ENCODE data around the gene FHOD3. TPM values are rescaled to one million over a fixed set of nuclear protein-coding genes. Genes with fewer than 3 reads are reported as not detected.

The FHOD3 gene
- total RNA-seq, 1 experiment from 2014 or later, result 18.1 TPM

DNA sequence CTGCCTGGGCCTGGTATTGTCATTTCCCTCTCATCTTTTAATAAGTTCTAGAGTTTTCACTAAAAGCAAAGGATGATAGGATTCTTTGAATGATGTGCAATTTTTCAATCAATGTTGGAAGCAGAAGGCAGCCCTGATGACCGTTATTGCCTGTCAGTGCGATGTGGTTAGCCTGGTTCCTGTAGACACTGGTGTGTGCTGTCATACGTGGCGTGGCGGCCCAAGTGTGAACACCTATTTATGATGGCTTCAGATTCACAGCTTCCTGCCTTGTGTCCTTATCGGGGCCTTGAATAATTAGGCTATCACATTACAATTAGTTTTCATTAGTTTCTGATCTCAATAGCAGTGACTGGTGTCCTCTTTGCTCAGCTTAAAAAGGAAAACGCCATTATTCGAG lies 312.7 kb downstream of the FHOD3 start:
- no peaks in the 10 kb centered on the region for H3K9me3 ChIP-seq (ENCODE audit: low read length)
- no peaks in the 10 kb centered on the region for H3K36me3 ChIP-seq (ENCODE audit: low read depth, low read length)
- TF ChIP-seq, protein P1, sequence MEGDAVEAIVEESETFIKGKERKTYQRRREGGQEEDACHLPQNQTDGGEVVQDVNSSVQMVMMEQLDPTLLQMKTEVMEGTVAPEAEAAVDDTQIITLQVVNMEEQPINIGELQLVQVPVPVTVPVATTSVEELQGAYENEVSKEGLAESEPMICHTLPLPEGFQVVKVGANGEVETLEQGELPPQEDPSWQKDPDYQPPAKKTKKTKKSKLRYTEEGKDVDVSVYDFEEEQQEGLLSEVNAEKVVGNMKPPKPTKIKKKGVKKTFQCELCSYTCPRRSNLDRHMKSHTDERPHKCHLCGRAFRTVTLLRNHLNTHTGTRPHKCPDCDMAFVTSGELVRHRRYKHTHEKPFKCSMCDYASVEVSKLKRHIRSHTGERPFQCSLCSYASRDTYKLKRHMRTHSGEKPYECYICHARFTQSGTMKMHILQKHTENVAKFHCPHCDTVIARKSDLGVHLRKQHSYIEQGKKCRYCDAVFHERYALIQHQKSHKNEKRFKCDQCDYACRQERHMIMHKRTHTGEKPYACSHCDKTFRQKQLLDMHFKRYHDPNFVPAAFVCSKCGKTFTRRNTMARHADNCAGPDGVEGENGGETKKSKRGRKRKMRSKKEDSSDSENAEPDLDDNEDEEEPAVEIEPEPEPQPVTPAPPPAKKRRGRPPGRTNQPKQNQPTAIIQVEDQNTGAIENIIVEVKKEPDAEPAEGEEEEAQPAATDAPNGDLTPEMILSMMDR (conservative IDR thresholded peaks at IDR 0.05; ENCODE audit: low read depth, low read length), result no peak
- TF ChIP-seq EZH2phosphoT487 (IDR thresholded peaks at IDR 0.05; ENCODE audit: borderline replicate concordance, low read length) (no peak), EZH2 (IDR thresholded peaks at IDR 0.05; ENCODE audit: low read length, unreplicated experiment) (no peak)
- no TSS peak for BruUV-seq (replicated peaks)
- no peaks in the 10 kb centered on the region for H3F3A ChIP-seq (ENCODE audit: low read length, unreplicated experiment)
- intact Hi-C loops (cut with micrococcal nuclease), result no loop called here
- no peaks in the 10 kb centered on the region for H3K4me1 ChIP-seq (ENCODE audit: insufficient read depth, low read length)
- H3K4me3 ChIP-seq (ENCODE audit: low read length), result no peak overlapping the region
- H3K9me2 ChIP-seq (replicated peaks; ENCODE audit: low read length), result no peaks in the 10 kb centered on the region
- H3K4me2 ChIP-seq (ENCODE audit: low read length), result no peak overlapping the region
- H4K20me1 ChIP-seq (ENCODE audit: low read length), result no peaks in the 10 kb centered on the region
- no peak overlapping the region for H3K27ac ChIP-seq (ENCODE audit: low read length)
- no peak for ATAC-seq
- ChIA-PET POLR2A (ENCODE audit: unreplicated experiment) (no interaction called here), CTCF (no interaction called here)
- DNase-seq, result no peak
- no peak overlapping the region for H3K9ac ChIP-seq (ENCODE audit: low read length)
- H2AFZ ChIP-seq (ENCODE audit: low read length), result no peak overlapping the region
- no peaks in the 10 kb centered on the region for H3K79me2 ChIP-seq (ENCODE audit: low read length)
- H3K27me3 ChIP-seq (ENCODE audit: low read length), result no peaks in the 10 kb centered on the region

DNA sequence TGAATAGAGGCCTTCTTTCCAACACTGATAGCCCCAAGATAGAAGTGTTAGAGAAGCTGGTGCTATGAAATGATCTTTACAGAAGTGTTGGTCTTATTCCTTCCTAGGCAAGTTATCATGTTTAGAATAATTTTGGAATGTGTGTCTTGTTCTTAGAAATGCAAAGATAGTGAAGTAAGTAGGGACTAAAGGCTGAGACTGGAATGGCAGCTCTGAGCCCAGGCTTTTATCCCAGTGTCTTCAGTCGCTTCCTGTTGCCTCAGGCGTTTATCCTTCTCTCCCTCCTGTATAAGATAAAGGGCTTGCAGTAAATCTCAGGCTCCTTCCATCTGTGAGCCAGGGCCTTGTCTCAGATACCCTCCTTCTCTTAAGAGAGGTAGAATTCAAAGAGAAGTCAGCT lies 313.1 kb downstream of the FHOD3 start:
- H3K4me3 ChIP-seq (ENCODE audit: low read length), result no peak overlapping the region
- no peak for ATAC-seq
- intact Hi-C loops (cut with micrococcal nuclease), result no loop called here
- no peak overlapping the region for H2AFZ ChIP-seq (ENCODE audit: low read length)
- no peaks in the 10 kb centered on the region for H3F3A ChIP-seq (ENCODE audit: low read length, unreplicated experiment)
- H3K27me3 ChIP-seq (ENCODE audit: low read length), result no peaks in the 10 kb centered on the region
- DNase-seq, result no peak
- ChIA-PET CTCF (no interaction called here), POLR2A (ENCODE audit: unreplicated experiment) (no interaction called here)
- H3K4me2 ChIP-seq (ENCODE audit: low read length), result no peak overlapping the region
- H3K36me3 ChIP-seq (ENCODE audit: low read depth, low read length), result no peaks in the 10 kb centered on the region
- H3K9me2 ChIP-seq (replicated peaks; ENCODE audit: low read length), result no peaks in the 10 kb centered on the region
- no peaks in the 10 kb centered on the region for H3K4me1 ChIP-seq (ENCODE audit: insufficient read depth, low read length)
- H3K27ac ChIP-seq (ENCODE audit: low read length), result no peak overlapping the region
- TF ChIP-seq EZH2phosphoT487 (IDR thresholded peaks at IDR 0.05; ENCODE audit: borderline replicate concordance, low read length) (no peak), EZH2 (IDR thresholded peaks at IDR 0.05; ENCODE audit: low read length, unreplicated experiment) (no peak)
- TF ChIP-seq, protein P1 (conservative IDR thresholded peaks at IDR 0.05; ENCODE audit: low read depth, low read length), result no peak
- no peaks in the 10 kb centered on the region for H4K20me1 ChIP-seq (ENCODE audit: low read length)
- no peaks in the 10 kb centered on the region for H3K79me2 ChIP-seq (ENCODE audit: low read length)
- no peaks in the 10 kb centered on the region for H3K9me3 ChIP-seq (ENCODE audit: low read length)
- no peak overlapping the region for H3K9ac ChIP-seq (ENCODE audit: low read length)
- BruUV-seq (replicated peaks), result no TSS peak

GRCh38 chr18:36613069-36613468 lies 315.6 kb downstream of the FHOD3 start:
- Histone ChIP-seq H3K9ac (ENCODE audit: low read length) (no peak overlapping the region), H3K9me3 (ENCODE audit: low read length) (no peaks in the 10 kb centered on the region), H3K27ac (ENCODE audit: low read length) (no peak overlapping the region), H3K4me1 (ENCODE audit: insufficient read depth, low read length) (no peaks in the 10 kb centered on the region), H2AFZ (ENCODE audit: low read length) (no peak overlapping the region), H3K36me3 (ENCODE audit: low read depth, low read length) (no peaks in the 10 kb centered on the region), H3K4me3 (ENCODE audit: low read length) (no peak overlapping the region), H4K20me1 (ENCODE audit: low read length) (no peaks in the 10 kb centered on the region), H3K27me3 (ENCODE audit: low read length) (no peaks in the 10 kb centered on the region), H3K79me2 (ENCODE audit: low read length) (no peaks in the 10 kb centered on the region), H3F3A (ENCODE audit: low read length, unreplicated experiment) (no peaks in the 10 kb centered on the region), H3K9me2 (replicated peaks; ENCODE audit: low read length) (no peaks in the 10 kb centered on the region), H3K4me2 (ENCODE audit: low read length) (no peak overlapping the region)
- ChIA-PET POLR2A (ENCODE audit: unreplicated experiment) (no interaction called here), CTCF (no interaction called here)
- BruUV-seq (replicated peaks), result no TSS peak
- intact Hi-C loops (cut with micrococcal nuclease), result no loop called here
- TF ChIP-seq EZH2 (IDR thresholded peaks at IDR 0.05; ENCODE audit: low read length, unreplicated experiment) (no peak), EZH2phosphoT487 (IDR thresholded peaks at IDR 0.05; ENCODE audit: borderline replicate concordance, low read length) (no peak)
- TF ChIP-seq, protein P1 (conservative IDR thresholded peaks at IDR 0.05; ENCODE audit: low read depth, low read length), result no peak
- DNase-seq, result no peak
- ATAC-seq, result no peak
